GM21717 (cell line): ENCODE measurements around the gene TMIGD3.

Source experiments
- ATAC-seq: cut with Tn5 transposase; IDR thresholded peaks from one replicate; pipeline ENCODE4 v1.9.1; 2021; ENCODE audit warnings: mild to moderate bottlenecking, moderate library complexity; ENCODE audit not compliant: unreplicated experiment

Gene TMIGD3

DNA sequence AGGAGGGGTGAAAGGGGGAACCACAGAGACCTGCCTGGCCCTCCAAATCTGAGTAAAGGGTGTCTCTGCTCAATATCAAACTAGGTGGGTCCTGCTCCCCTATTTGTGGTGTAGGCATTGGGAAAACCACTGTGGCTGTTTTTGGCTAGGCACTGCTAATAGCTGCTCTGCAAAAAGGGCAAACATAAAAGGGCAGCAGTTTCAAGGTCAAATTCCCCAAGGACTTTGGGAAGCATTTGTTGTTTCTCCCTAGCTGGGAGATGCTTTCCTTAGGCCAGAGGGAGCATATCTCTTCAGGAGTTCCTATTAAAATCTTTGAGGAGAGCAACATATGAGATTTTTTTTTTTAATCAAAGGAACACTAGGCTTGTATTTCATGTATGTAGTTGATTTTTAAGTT lies 27.2 kb downstream of the TMIGD3 start:
- no peak for ATAC-seq

- no peak for ATAC-seq
Measured at GRCh38 chr1:111475701-111476100, 27.7 kb downstream of the TMIGD3 start.

DNA sequence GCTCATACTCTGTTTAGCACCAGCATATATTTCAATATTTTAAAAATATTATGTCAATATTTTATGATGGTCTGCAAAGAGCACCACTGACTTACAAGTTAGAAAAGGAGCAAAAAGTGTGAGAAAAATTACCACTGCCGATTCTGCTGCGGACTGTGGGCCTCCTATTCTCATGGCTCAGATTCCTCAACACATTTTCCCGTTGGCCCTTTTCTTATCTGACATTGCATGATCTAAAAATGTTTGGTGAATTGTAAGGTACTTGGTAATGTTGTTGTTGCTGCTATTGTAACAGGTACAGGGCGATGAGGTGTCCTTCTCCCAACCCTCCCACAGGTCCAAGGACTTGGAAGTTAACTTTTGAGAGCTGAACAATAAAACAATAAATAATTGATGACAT lies 28.9 kb downstream of the TMIGD3 start:
- no peak for ATAC-seq

DNA sequence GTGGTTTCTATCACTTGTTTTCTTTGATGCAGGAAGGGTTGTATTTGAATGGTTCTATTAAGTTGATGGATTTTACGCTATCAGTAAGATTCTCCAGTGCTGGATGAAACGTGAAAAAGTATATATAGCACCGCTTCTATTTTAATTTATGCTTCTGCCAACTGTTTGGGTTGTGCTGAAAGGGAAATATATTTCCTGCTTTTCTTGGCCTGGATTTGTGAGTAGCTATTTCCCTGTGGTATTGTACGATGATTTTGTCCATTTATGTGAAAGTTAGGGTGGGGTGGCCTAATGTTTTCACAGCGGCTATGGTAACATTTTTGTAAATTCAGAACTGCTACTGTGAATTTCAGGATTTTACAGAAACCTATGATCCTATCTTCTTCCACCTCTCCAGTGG lies 29.3 kb downstream of the TMIGD3 start:
- ATAC-seq: no peak

DNA sequence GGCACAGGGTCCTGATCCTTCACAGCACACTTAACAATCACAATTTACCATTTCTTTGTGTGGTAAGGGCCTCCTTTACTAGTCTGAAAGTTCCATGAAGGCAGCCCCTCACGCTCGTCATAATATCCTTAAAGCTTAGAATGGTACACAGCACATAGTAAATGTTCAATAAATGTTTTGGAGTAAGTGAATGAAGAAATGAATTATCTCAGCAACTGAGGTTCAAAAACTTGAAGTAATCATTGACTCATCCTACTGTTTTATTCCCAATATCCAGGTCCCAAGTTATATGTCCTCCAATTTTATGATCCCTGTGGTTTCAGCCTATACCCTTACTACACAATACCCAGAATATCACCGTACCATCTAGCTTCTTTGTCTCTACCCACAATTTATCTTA lies 31.9 kb downstream of the TMIGD3 start:
- no peak for ATAC-seq

DNA sequence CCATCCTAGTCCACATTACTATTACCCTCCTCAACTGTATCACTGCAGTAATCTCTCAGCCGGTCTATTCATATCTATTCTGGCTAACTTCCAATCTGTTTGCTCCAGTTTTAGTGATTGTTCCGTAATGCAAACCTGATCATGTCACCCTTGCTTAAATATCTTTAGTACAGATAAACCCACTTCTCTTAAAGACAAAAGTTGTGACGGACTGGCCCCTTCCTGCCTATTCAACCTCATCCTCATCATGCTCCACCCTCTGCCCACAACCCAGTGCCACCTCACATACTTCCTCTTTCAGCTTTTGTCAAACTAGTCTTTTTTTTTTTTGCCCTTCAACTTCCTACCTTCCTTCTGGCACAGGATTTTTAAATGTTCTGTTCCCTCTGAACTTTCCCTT lies 32.4 kb downstream of the TMIGD3 start:
- no peak for ATAC-seq

- no peak for ATAC-seq
Measured at GRCh38 chr1:111470596-111470995, 32.8 kb downstream of the TMIGD3 start.

- ATAC-seq: no peak
Measured at GRCh38 chr1:111469539-111469938, 33.9 kb downstream of the TMIGD3 start.

- no peak for ATAC-seq
Measured at GRCh38 chr1:111468717-111469100, 34.7 kb downstream of the TMIGD3 start.

- ATAC-seq: no peak
Measured at GRCh38 chr1:111467865-111468716, 35.3 kb downstream of the TMIGD3 start.

- no peak for ATAC-seq
Measured at GRCh38 chr1:111466480-111466879, 37.0 kb downstream of the TMIGD3 start.

GRCh38 chr1:111465754-111466153 lies 37.7 kb downstream of the TMIGD3 start:
- no peak for ATAC-seq

GRCh38 chr1:111463029-111463683 lies 40.3 kb downstream of the TMIGD3 start:
- ATAC-seq: no peak

DNA sequence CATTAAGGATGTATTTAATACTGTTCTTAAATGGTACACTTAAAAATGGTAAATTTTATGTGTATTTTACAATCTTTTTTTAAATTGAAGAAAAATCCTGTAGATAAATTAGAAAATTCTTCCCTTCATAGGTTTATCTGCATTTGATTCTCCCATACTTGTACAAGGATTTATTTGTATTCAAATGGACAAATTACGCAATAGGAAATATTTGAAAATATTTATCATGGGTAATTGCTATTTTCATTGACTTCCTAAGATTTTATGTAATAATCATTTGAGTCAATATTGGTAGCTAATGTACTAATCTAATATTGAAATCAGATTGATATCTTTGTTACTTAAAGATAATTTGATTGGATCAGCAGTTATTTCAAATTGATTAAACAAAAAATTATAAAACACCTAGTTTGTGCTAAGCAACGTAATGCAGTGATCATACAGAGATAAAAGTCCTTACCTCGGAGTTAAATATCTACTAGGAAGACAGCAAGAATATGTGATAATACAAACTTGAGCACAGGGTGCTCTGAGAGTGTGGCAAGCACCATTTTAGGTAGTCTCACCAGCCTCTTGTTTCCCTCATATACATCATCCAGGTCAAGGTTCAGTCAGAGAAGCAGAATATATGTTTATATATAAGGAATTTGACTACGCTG lies 40.9 kb downstream of the TMIGD3 start:
- ATAC-seq: no peak

- no peak for ATAC-seq
Measured at GRCh38 chr1:111461765-111462164, 41.7 kb downstream of the TMIGD3 start.

DNA sequence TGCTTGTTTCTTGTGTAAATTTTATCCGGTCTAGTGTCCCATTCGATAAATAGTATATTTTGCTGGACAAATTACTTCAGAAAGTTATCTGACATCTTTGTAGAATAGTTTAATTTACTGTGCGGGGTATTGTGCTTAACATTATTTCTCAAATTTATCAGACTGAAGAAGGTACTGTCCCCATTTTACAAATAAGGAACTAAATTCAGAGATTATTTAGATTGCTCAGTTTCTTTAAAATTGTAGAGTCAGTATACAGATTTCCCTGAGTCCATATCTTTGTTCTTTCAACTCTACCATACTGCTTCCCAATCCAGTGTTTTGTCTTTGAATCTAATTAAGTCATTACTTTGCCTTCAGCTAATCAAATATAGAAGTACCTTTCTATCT lies 47.8 kb downstream of the TMIGD3 start:
- ATAC-seq: no peak

DNA sequence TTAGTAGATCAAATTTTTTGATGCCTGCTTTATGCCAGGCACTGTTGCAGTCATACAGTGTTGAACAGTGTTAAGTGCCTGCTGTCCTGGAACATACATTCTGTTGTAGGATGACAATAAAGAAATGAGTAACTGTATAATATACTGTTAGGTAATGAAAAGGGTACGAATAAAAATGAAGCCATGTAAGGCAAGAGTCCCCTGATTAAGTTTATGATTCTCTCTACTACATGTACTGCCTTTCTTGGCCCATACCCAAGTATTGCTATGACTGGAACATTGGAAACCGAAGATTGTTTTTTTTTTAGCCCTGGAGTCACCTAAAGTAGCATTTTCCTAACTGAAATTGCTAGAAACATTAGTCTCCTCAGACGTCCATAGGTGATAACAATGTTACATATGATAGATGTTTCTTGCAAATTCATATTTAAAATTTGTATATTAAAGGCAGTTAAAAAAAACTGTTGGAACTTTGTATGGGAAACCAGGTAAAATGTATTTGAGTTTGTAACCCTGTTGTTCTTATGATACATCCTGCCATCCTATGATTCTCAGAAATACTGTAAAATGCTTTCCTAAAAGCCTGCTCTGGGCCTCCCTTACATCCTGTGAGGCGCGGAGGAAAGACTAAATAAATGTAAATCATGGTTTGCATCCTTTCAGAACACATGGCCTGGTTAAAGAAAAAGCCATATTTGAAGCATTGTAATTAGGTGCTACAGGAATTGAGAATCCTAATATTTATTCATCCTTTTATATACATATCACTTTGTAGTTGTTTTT lies 48.4 kb downstream of the TMIGD3 start:
- ATAC-seq: no peak

DNA sequence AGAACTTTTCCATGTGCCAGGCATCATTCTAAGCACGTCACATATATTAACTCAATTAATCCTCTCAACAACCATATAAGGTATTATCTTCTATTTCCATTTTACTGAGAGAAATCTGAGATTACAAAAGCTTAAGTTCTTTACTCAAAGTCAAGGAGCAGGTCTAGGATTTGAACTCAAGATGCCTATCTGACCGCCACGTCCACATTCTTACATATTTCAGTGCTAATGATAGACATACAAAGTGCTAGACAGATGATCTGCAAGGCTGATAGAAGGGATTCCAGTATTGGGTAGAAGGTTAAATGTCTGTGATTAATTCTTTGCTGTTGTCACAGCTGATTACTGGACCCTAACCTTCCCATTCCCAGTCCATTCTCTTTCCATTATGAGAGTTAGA lies 49.7 kb downstream of the TMIGD3 start:
- ATAC-seq: no peak

DNA sequence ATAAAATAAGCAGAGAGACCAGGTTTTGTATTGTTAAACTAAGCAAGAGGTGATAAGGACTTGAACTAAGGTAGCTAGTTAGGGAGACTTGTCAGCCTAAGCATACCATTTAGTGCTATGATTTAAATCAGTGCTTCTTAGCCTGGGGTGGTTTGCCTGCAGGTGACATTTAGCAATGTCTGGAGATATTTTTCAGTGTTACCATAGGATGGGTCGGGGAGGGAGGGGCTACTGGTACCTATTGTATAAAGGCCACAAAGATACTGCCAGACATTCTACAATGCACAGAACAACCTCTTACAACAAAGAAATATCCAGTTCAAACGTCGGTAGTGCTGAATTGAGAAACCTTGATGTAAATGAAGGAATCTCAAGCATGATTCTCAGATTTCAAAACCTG lies 50.9 kb downstream of the TMIGD3 start:
- ATAC-seq: no peak

GRCh38 chr1:111450185-111450584 lies 53.2 kb downstream of the TMIGD3 start:
- no peak for ATAC-seq

DNA sequence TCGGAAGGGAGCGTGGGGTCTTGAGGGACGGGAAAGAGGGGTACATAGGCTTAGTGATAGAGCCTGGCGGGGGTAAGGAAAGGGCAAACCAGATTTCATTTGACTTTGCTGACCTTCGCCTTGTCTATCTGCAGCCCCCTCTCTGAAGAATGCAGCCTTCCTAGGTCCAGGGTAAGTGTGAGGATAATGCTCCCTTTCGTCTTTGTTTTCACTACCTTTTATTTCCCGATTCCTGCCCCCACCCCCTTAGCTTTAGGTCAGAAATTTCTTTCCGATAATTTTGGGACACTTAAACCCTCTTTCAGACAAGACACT lies 53.8 kb downstream of the TMIGD3 start:
- no peak for ATAC-seq
